H1 (cell line): ENCODE data around the gene APMAP. TPM values are rescaled to one million over a fixed set of nuclear protein-coding genes. Genes with fewer than 3 reads are reported as not detected.
A peak's percentile ranks its signal among the peaks of the same experiment; 100 is the strongest.

Experiments used
- CTCF ChIA-PET: fragments of 300-600 bp; sonication (Branson Sonifier 250); formaldehyde crosslinking; loops from one replicate; lab custom pipeline; 2021; ENCODE audit not compliant: partially characterized antibody; lab: Charles Lee
- POLR2A ChIA-PET: fragments of 300-600 bp; sonication (Branson Sonifier 250); formaldehyde crosslinking; loops from one replicate; lab custom pipeline; 2021; ENCODE audit warnings: inconsistent platforms; ENCODE audit not compliant: partially characterized antibody; lab: Charles Lee
- DNase-seq, 2 experiments: peaks; one replicate each; pipeline versions ENCODE4 v3.0.0 to v3.0.0-alpha.2; 2010 to 2022; ENCODE audit warnings: low spot score in 2 of 2, low read depth in 1 of 2, mixed read lengths in 1 of 2
- FAIRE-seq: peaks from 2 replicates; lab custom pipeline; 2011; peaks lifted over from hg19 to GRCh38; lab: Jason Lieb, UNC
- H2AFZ ChIP-seq: 2 replicates; pipeline ENCODE4 v1.8.1; 2012; ENCODE audit warnings: low read length, inconsistent platforms
- H2AK5ac ChIP-seq: 2 replicates; pipeline ENCODE4 v1.6.1; 2013; ENCODE audit warnings: low read depth, low read length
- H2BK120ac ChIP-seq: replicated peaks from 2 replicates; pipeline ENCODE3; 2013; ENCODE audit warnings: low read depth, low read length, inconsistent platforms
- H2BK12ac ChIP-seq: 2 replicates; pipeline ENCODE4 v1.6.1; 2013; ENCODE audit warnings: low read depth, low read length
- H2BK15ac ChIP-seq: 2 replicates; pipeline ENCODE4 v1.6.1; 2013; ENCODE audit warnings: low read length
- H2BK20ac ChIP-seq: 2 replicates; pipeline ENCODE4 v1.6.1; 2013; ENCODE audit warnings: low read length
- H2BK5ac ChIP-seq: 2 replicates; pipeline ENCODE4 v1.6.1; 2013; ENCODE audit warnings: low read depth, low read length
- H3K14ac ChIP-seq: 2 replicates; pipeline ENCODE4 v1.6.1; 2013; ENCODE audit warnings: inconsistent platforms; ENCODE audit not compliant: insufficient read length
- H3K18ac ChIP-seq: 2 replicates; pipeline ENCODE4 v1.6.1; 2013; ENCODE audit warnings: low read length; ENCODE audit errors: extremely low read depth
- H3K23ac ChIP-seq: 2 replicates; pipeline ENCODE4 v1.6.1; 2013; ENCODE audit warnings: inconsistent platforms; ENCODE audit not compliant: insufficient read length
- H3K23me2 ChIP-seq: 2 replicates; pipeline ENCODE4 v1.6.1; 2013; ENCODE audit warnings: low read depth, low read length
- H3K27ac ChIP-seq: 2 replicates; pipeline ENCODE4 v1.6.1; 2011; ENCODE audit warnings: low read depth, low read length, inconsistent platforms
- H3K27me3 ChIP-seq, 4 experiments: replicated peaks in 1 of 4; 1 replicate in 1 of 4; 2 replicates in 3 of 4; pipeline versions ENCODE4 v1.6.1 to v1.8.1; 2011 to 2013; ENCODE audit warnings: low read length in 3 of 4, mild to moderate bottlenecking in 3 of 4, inconsistent platforms in 2 of 4, mixed read lengths in 2 of 4, moderate library complexity in 1 of 4; ENCODE audit not compliant: control insufficient read depth in 3 of 4, insufficient read depth in 3 of 4; ENCODE audit errors: extremely low read depth in 1 of 4
- H3K36me3 ChIP-seq, 4 experiments: 2 replicates each; pipeline versions ENCODE4 v1.6.1 to v1.8.1; 2011 to 2013; ENCODE audit warnings: mild to moderate bottlenecking in 4 of 4, low read length in 3 of 4, moderate library complexity in 2 of 4, control low read depth in 1 of 4, inconsistent platforms in 1 of 4; ENCODE audit not compliant: insufficient read depth in 4 of 4, control insufficient read depth in 2 of 4
- H3K4ac ChIP-seq: replicated peaks from 2 replicates; pipeline ENCODE3; 2013; ENCODE audit warnings: low read length, low read depth, mixed read lengths, inconsistent platforms; ENCODE audit not compliant: insufficient read length
- H3K4me1 ChIP-seq, 4 experiments: replicated peaks in 1 of 4; 1 replicate in 1 of 4; 2 replicates in 3 of 4; pipeline versions ENCODE4 v1.6.1 to v1.8.1; 2011 to 2013; ENCODE audit warnings: low read length in 3 of 4, inconsistent platforms in 2 of 4, mixed read lengths in 1 of 4; ENCODE audit not compliant: insufficient read depth in 4 of 4, control insufficient read depth in 3 of 4
- H3K4me2 ChIP-seq, 2 experiments: 2 replicates each; pipeline versions ENCODE4 v1.6.1 to v1.8.1; 2011 to 2013; ENCODE audit warnings: low read depth in 2 of 2, low read length in 2 of 2, control low read depth in 1 of 2, inconsistent platforms in 1 of 2, mild to moderate bottlenecking in 1 of 2; ENCODE audit not compliant: insufficient read depth in 1 of 2
- H3K4me3 ChIP-seq, 4 experiments: fragments of 200-600, 300-600 bp in 1 of 4; sonication (generic), shearing (Covaris generic), sonication (Bioruptor Twin) in 1 of 4; 2 replicates each; pipeline versions ENCODE4 v1.5.1 to v1.8.1; 2011 to 2016; ENCODE audit warnings: low read length in 4 of 4, low read depth in 3 of 4, control low read depth in 2 of 4, inconsistent platforms in 2 of 4, mild to moderate bottlenecking in 2 of 4, mixed read lengths in 1 of 4, moderate library complexity in 1 of 4; ENCODE audit not compliant: insufficient read depth in 2 of 4; ENCODE audit errors: extremely low read depth in 1 of 4
- H3K56ac ChIP-seq: replicated peaks from 2 replicates; pipeline ENCODE3; 2013; ENCODE audit warnings: low read depth, mild to moderate bottlenecking, mixed read lengths, low read length, inconsistent platforms; ENCODE audit not compliant: insufficient read length
- H3K79me1 ChIP-seq: 2 replicates; pipeline ENCODE4 v1.6.1; 2013; ENCODE audit warnings: low read depth, low read length, control low read depth
- H3K79me2 ChIP-seq, 2 experiments: 2 replicates each; pipeline versions ENCODE4 v1.6.1 to v1.8.1; 2012 to 2013; ENCODE audit warnings: low read length in 2 of 2, mild to moderate bottlenecking in 2 of 2, inconsistent platforms in 1 of 2; ENCODE audit not compliant: insufficient read depth in 2 of 2, control insufficient read depth in 1 of 2
- H3K9ac ChIP-seq, 4 experiments: replicated peaks in 1 of 4; 1 replicate in 1 of 4; 2 replicates in 3 of 4; pipeline versions ENCODE4 v1.6.1 to v1.8.1; 2011 to 2013; ENCODE audit warnings: low read depth in 3 of 4, low read length in 3 of 4, control low read depth in 2 of 4, mild to moderate bottlenecking in 2 of 4, moderate library complexity in 2 of 4, inconsistent platforms in 1 of 4; ENCODE audit errors: extremely low read depth in 1 of 4
- H3K9me3 ChIP-seq, 2 experiments: 2 replicates each; pipeline versions ENCODE4 v1.6.1 to v1.8.1; 2012 to 2013; ENCODE audit warnings: mild to moderate bottlenecking in 2 of 2, moderate library complexity in 2 of 2, control low read depth in 1 of 2, inconsistent platforms in 1 of 2, low read depth in 1 of 2, low read length in 1 of 2, mixed read lengths in 1 of 2; ENCODE audit not compliant: insufficient read depth in 2 of 2
- H4K20me1 ChIP-seq, 2 experiments: replicated peaks in 1 of 2; 2 replicates each; pipeline versions ENCODE3 to v1.8.1; 2011 to 2013; ENCODE audit warnings: inconsistent platforms in 2 of 2, low read length in 2 of 2, mild to moderate bottlenecking in 1 of 2; ENCODE audit not compliant: insufficient read depth in 2 of 2, control insufficient read depth in 1 of 2
- H4K5ac ChIP-seq: 2 replicates; pipeline ENCODE4 v1.6.1; 2013; ENCODE audit warnings: low read length, low read depth, mixed read lengths, inconsistent platforms; ENCODE audit not compliant: insufficient read length
- H4K8ac ChIP-seq: 2 replicates; pipeline ENCODE4 v1.8.0; 2013; ENCODE audit warnings: mild to moderate bottlenecking, moderate library complexity, low read length, inconsistent platforms; ENCODE audit not compliant: insufficient read depth; ENCODE audit errors: extremely low read depth
- H4K91ac ChIP-seq: replicated peaks from 2 replicates; pipeline ENCODE3; 2013; ENCODE audit warnings: low read length, mixed read lengths, inconsistent platforms; ENCODE audit not compliant: insufficient read length
- JUND ChIP-seq: IDR thresholded peaks from 2 replicates; pipeline ENCODE4 v1.6.1; 2011; ENCODE audit warnings: mild to moderate bottlenecking, improper control_type of control experiment, low read length
- MAFK ChIP-seq: IDR thresholded peaks from 2 replicates; pipeline ENCODE4 v1.6.1; 2012; ENCODE audit warnings: low read depth, mild to moderate bottlenecking, improper control_type of control experiment, low read length
- PHF8 ChIP-seq: fragments of 200-600 bp; sonication (generic); conservative IDR thresholded peaks from 2 replicates; pipeline ENCODE4 v1.7.1; 2012; ENCODE audit warnings: low read depth, mild to moderate bottlenecking, inconsistent platforms, low read length, moderate library complexity
- SIN3A ChIP-seq, 2 experiments: IDR thresholded peaks in 1 of 2; conservative IDR thresholded peaks in 1 of 2; 2 replicates each; pipeline ENCODE4 v1.6.1; 2011 to 2012; ENCODE audit warnings: low read length in 2 of 2, improper control_type of control experiment in 1 of 2, low read depth in 1 of 2, mild to moderate bottlenecking in 1 of 2
- WGBS, 2 experiments: shearing (Covaris generic) in 1 of 2; methylation state at CpG; one replicate each; pipeline versions ENCODE4 v1.1.6 to v1.1.7; 2013 to 2015; ENCODE audit warnings: low lambda C conversion rate in 2 of 2, mixed read lengths in 2 of 2, inconsistent platforms in 1 of 2, low coverage in 1 of 2, missing lambda C conversion rate in 1 of 2; ENCODE audit not compliant: insufficient replicate concordance in 2 of 2, insufficient coverage in 1 of 2, insufficient read length in 1 of 2; ENCODE audit errors: extremely low coverage in 1 of 2, missing lambda C conversion rate in 1 of 2; 5-methylcytosine and 5-hydroxymethylcytosine counted together
- polyA plus RNA-seq, 7 experiments: library from polyadenylated mRNA; depleted of rRNA in 3 of 7; stranded (reverse) in 5 of 7; unstranded in 2 of 7; fragments of >200 nt in 5 of 7; fragments of 200-250 nt in 2 of 7; gene quantifications; 1 replicate in 5 of 7; 2 replicates in 1 of 7; 4 replicates in 1 of 7; pipeline versions ENCODE4 v1.2.1 to v1.2.3, GENCODE V29; 2011 to 2013; ENCODE audit warnings: missing spikeins in 2 of 7, mixed read lengths in 2 of 7
- total RNA-seq: library from RNA; stranded (reverse); fragmentation: NEBNext Ultra II Directional; extraction: Animal tissue kit (Norgen Biotek cat#: 25700); gene quantifications from 2 replicates; pipeline ENCODE4 v1.2.1, GENCODE V29; 2021
- TF ChIP-seq, protein P1 (sequence below): IDR thresholded peaks from 2 replicates; pipeline ENCODE4 v1.6.1; 2012; ENCODE audit warnings: inconsistent platforms

Gene APMAP
- total and polyA plus RNA-seq, 2 of the 8 experiments (the other 6 are each of a cell fraction or from before 2014, with no cell fraction given), result 31.3 to 66.0 TPM

DNA sequence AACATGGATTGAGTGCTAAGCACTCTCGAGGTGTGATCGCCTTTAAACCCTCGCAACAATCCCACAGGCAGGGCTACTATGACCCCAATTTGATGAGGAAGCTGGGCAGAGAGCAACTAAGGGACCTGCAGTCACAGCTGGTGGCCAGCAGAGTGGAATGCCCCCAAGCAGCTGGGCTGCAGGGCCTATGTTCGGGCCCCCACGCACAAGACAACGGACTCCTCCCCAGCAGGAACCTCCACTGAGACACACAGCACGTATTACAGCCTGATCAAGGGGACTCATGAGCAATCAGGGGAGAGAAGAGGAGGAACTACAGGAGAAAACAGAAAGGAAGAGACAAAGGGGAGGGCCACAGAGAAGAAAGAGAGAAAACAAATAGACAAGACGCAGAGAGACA, 21.8 kb downstream of the APMAP start:
- no peak overlapping the region for H3K23ac ChIP-seq
- peaks cover 6 to 20% (median 16%) of the 10 kb centered on the region in 4 experiments; a peak in 7 of 8 replicates for H3K36me3 ChIP-seq
- no peak overlapping the region for H3K18ac ChIP-seq
- no peaks in the 10 kb centered on the region for H3K4me1 ChIP-seq
- FAIRE-seq (no peak), DNase-seq (peak in 1 of 2 experiments; percentile 32)
- H3K9ac ChIP-seq, result no peak overlapping the region
- H2BK120ac ChIP-seq, result no peak overlapping the region
- H4K91ac ChIP-seq, result no peak overlapping the region
- H3K27me3 ChIP-seq, result no peaks in the 10 kb centered on the region
- no peak overlapping the region for H3K27ac ChIP-seq
- no peak overlapping the region for H2BK15ac ChIP-seq
- no peak overlapping the region for H3K4me3 ChIP-seq
- no peak overlapping the region for H3K56ac ChIP-seq
- no peak overlapping the region for H2BK20ac ChIP-seq
- H2AFZ ChIP-seq, result no peak overlapping the region
- H3K79me2 ChIP-seq, result no peaks in the 10 kb centered on the region; a peak in 1 of 4 replicates
- no peak overlapping the region for H2BK12ac ChIP-seq
- no peak overlapping the region for H3K4ac ChIP-seq
- ChIA-PET CTCF (interaction anchor here (1.0 to 1.1 kb wide), 2 partner anchors 9 to 40 kb away, joined by 3 read pairs; no protein-coding TSS in a partner anchor), POLR2A (no interaction called here)
- H3K9me3 ChIP-seq, result no peaks in the 10 kb centered on the region
- no peak overlapping the region for H2BK5ac ChIP-seq
- H4K20me1 ChIP-seq, result peaks cover 3 to 5% of the 10 kb centered on the region in 2 experiments
- H4K8ac ChIP-seq, result no peak overlapping the region
- H3K4me2 ChIP-seq, result no peak overlapping the region
- H3K23me2 ChIP-seq, result no peaks in the 10 kb centered on the region
- H4K5ac ChIP-seq, result no peak overlapping the region
- 0 out of 2 replicates have a peak, but pooled peaks cover 2% of the 10 kb centered on the region for H3K79me1 ChIP-seq
- TF ChIP-seq MAFK, result no peak
- no peak for TF ChIP-seq SIN3A (conservative IDR thresholded peaks at IDR 0.05 in 1 of 2, IDR thresholded peaks at IDR 0.05 in 1 of 2; ENCODE audit: low read depth in 1 of 2, low read length in 2 of 2)
- no peak for TF ChIP-seq PHF8
- TF ChIP-seq, protein P1, sequence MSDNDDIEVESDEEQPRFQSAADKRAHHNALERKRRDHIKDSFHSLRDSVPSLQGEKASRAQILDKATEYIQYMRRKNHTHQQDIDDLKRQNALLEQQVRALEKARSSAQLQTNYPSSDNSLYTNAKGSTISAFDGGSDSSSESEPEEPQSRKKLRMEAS, result no peak
- TF ChIP-seq JUND, result no peak
- 90% methylated on average over 8 of the region's 8 CpGs; no CpG with 5 or more reads in 1 of the 2 experiments for WGBS, 2 experiments
- H3K14ac ChIP-seq, result no peak overlapping the region
- H2AK5ac ChIP-seq, result no peak overlapping the region
